ENCODE results near the gene TACO1.
A peak's percentile ranks its signal among the peaks of the same experiment; 100 is the strongest.

DNA sequence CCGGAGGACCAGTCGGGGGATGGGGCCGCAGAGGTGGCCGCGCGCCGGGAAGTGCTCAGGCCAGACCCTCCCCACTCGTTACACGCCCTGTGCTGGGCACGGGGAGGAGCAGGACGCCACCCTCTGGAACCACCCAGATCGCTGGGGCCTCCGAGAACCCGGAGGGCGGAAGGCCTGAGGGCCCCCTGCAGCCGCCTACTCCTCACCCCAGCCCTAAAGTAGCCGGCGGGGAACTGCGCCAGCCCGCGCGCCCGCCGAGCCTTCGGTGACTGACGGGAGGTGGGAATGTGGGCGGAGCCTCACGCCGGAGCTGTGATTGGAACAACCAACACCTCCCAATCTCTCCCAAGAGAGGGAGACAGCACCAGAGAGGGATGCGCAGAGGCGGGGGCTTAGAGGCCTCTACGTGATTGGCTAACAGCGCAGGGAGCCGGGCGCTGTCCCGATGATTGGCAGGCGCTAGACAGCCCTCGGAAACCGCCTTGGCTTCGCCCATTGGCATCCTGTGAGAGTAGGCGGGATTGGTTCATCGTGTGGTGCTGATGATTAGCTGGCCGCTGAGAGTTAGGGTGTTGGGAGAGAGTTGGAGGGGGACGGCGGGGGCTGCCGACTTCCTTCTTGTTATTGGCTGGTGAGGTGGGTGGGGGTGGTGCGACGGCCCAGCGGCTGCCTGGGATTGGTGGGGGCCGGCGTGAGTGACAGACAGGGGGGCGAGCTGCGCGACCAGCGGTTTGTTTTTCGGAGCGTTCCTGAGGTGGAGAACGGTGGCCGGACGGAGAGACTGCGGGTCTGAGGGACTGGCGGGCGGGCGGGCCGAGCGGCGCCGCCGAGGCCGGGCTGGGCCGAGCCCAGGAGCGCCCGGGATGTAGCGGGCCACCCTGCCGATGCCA, 21.2 kb downstream of the TACO1 start, which contains the start of gene MAP3K3:
- TF ChIP-seq POLR2AphosphoS5 (IDR thresholded peaks at IDR 0.05; ENCODE audit: insufficient read depth, low read depth, low read length) = peak; percentile 97
- no peak for TF ChIP-seq MYC (IDR thresholded peaks at IDR 0.05; ENCODE audit: low read depth, low read length)
- peak in 1 of 2 donors; percentile 24 for TF ChIP-seq CTCF (IDR thresholded peaks at IDR 0.05; ENCODE audit: extremely low read depth in 1 of 2, insufficient read depth in 1 of 2, low read depth in 1 of 2, low read length in 2 of 2)
